Trophoblast cell (in vitro differentiated cells and primary cell): ENCODE results near the gene CRYGN.

Experiments
- DNase-seq, 2 donors: peaks; one replicate each; pipeline ENCODE4 v3.0.0-alpha.2; 2016
- H2AFZ ChIP-seq: 2 replicates; pipeline ENCODE4 v1.6.1; 2013; ENCODE audit warnings: low read length, moderate library complexity, mild to moderate bottlenecking; ENCODE audit not compliant: insufficient read depth, poor library complexity
- H2AK5ac ChIP-seq: 2 replicates; pipeline ENCODE4 v1.6.1; 2013; ENCODE audit warnings: mild to moderate bottlenecking, low read length
- H2BK120ac ChIP-seq: 2 replicates; pipeline ENCODE4 v1.6.1; 2013; ENCODE audit warnings: low read length, mild to moderate bottlenecking, moderate library complexity; ENCODE audit not compliant: insufficient read depth, poor library complexity
- H2BK12ac ChIP-seq: 2 replicates; pipeline ENCODE4 v1.6.1; 2013; ENCODE audit warnings: mild to moderate bottlenecking, low read length, moderate library complexity
- H2BK5ac ChIP-seq: 2 replicates; pipeline ENCODE4 v1.6.1; 2013; ENCODE audit warnings: low read length, low read depth, moderate library complexity, mild to moderate bottlenecking; ENCODE audit not compliant: poor library complexity
- H3K14ac ChIP-seq: 2 replicates; pipeline ENCODE4 v1.6.1; 2013; ENCODE audit warnings: mild to moderate bottlenecking, low read length
- H3K18ac ChIP-seq: 2 replicates; pipeline ENCODE4 v1.6.1; 2013; ENCODE audit warnings: mild to moderate bottlenecking, low read length
- H3K23ac ChIP-seq: 2 replicates; pipeline ENCODE4 v1.6.1; 2013; ENCODE audit warnings: low read length
- H3K27ac ChIP-seq: 2 replicates; pipeline ENCODE4 v1.5.1; 2013; ENCODE audit warnings: low read depth, mild to moderate bottlenecking, inconsistent platforms, low read length, moderate library complexity
- H3K27me3 ChIP-seq: 2 replicates; pipeline ENCODE4 v1.6.1; 2013; ENCODE audit warnings: inconsistent platforms, mild to moderate bottlenecking, low read length, moderate library complexity; ENCODE audit not compliant: insufficient read depth
- H3K36me3 ChIP-seq, 2 experiments: 1 replicate in 1 of 2; 2 replicates in 1 of 2; pipeline ENCODE4 v1.6.1; 2013; ENCODE audit warnings: low read length in 2 of 2, mild to moderate bottlenecking in 2 of 2, moderate library complexity in 1 of 2; ENCODE audit not compliant: insufficient read depth in 2 of 2, control insufficient read depth in 1 of 2
- H3K4ac ChIP-seq: 2 replicates; pipeline ENCODE4 v1.6.1; 2013; ENCODE audit warnings: low read depth, mild to moderate bottlenecking, low read length, moderate library complexity
- H3K4me1 ChIP-seq, 2 experiments: 1 replicate in 1 of 2; 2 replicates in 1 of 2; pipeline ENCODE4 v1.6.1; 2013; ENCODE audit warnings: low read length in 2 of 2, mild to moderate bottlenecking in 2 of 2, moderate library complexity in 1 of 2; ENCODE audit not compliant: insufficient read depth in 2 of 2, control insufficient read depth in 1 of 2
- H3K4me2 ChIP-seq: 2 replicates; pipeline ENCODE4 v1.6.1; 2013; ENCODE audit warnings: inconsistent platforms, mild to moderate bottlenecking, low read length, moderate library complexity
- H3K4me3 ChIP-seq: 2 replicates; pipeline ENCODE4 v1.5.1; 2013; ENCODE audit warnings: mild to moderate bottlenecking, low read depth, low read length, inconsistent platforms
- H3K79me1 ChIP-seq: one replicate; pipeline ENCODE4 v1.6.1; 2013; ENCODE audit warnings: low read length
- H3K79me2 ChIP-seq: 2 replicates; pipeline ENCODE4 v1.6.1; 2013; ENCODE audit warnings: low read length, mild to moderate bottlenecking; ENCODE audit not compliant: control insufficient read depth, insufficient read depth, poor library complexity
- H3K9ac ChIP-seq: 2 replicates; pipeline ENCODE4 v1.6.1; 2013; ENCODE audit warnings: mild to moderate bottlenecking, low read length
- H3K9me3 ChIP-seq: 2 replicates; pipeline ENCODE4 v1.6.1; 2013; ENCODE audit warnings: low read depth, mild to moderate bottlenecking, control low read depth, inconsistent platforms, low read length; ENCODE audit not compliant: insufficient read depth
- H4K12ac ChIP-seq: 2 replicates; pipeline ENCODE4 v1.6.1; 2013; ENCODE audit warnings: low read depth, mild to moderate bottlenecking, low read length, moderate library complexity
- H4K8ac ChIP-seq: 2 replicates; pipeline ENCODE4 v1.6.1; 2013; ENCODE audit warnings: low read depth, mild to moderate bottlenecking, low read length, moderate library complexity
- H4K91ac ChIP-seq: one replicate; pipeline ENCODE4 v1.6.1; 2013; ENCODE audit warnings: low read depth, mild to moderate bottlenecking, low read length, moderate library complexity
- WGBS: extraction: QIAGEN DNeasy Blood & Tissue Kit; methylation state at CpG from one replicate; pipeline ENCODE4 v1.1.7; 2013; ENCODE audit warnings: missing lambda C conversion rate; ENCODE audit not compliant: insufficient read length, insufficient coverage; ENCODE audit errors: extremely low coverage; 5-methylcytosine and 5-hydroxymethylcytosine counted together

The CRYGN gene

GRCh38 chr7:151415375-151416105 is 24.4 kb downstream of the CRYGN start:
- WGBS = no CpG with 5 or more reads among the region's 3 CpGs
- Histone ChIP-seq H3K4me3 (no peak overlapping the region), H3K4me1 (peaks cover 4 to 6% of the 10 kb centered on the region in 2 experiments)

GRCh38 chr7:151413241-151413640 is 26.7 kb downstream of the CRYGN start:
- H3K4ac ChIP-seq = no peak overlapping the region
- H3K14ac ChIP-seq = no peak overlapping the region
- no peak overlapping the region for H3K23ac ChIP-seq
- no peak overlapping the region for H4K91ac ChIP-seq
- H3K36me3 ChIP-seq = no peaks in the 10 kb centered on the region
- no peak overlapping the region for H4K12ac ChIP-seq
- no peak overlapping the region for H3K4me3 ChIP-seq
- no peak overlapping the region for H2AK5ac ChIP-seq
- H3K9me3 ChIP-seq = no peaks in the 10 kb centered on the region
- no peak overlapping the region for H3K9ac ChIP-seq
- no peak overlapping the region for H3K18ac ChIP-seq
- no peak overlapping the region for H3K4me2 ChIP-seq
- no peak overlapping the region for H2BK12ac ChIP-seq
- peaks cover 12 to 19% of the 10 kb centered on the region in 2 experiments for H3K4me1 ChIP-seq
- no CpG with 5 or more reads among the region's 4 CpGs for WGBS
- no peak for DNase-seq
- no peak overlapping the region for H2BK120ac ChIP-seq
- no peak overlapping the region for H4K8ac ChIP-seq
- no peak overlapping the region for H2AFZ ChIP-seq
- H3K79me2 ChIP-seq = peaks cover 12% of the 10 kb centered on the region
- no peak overlapping the region for H3K27ac ChIP-seq
- peaks cover 11% of the 10 kb centered on the region for H3K79me1 ChIP-seq
- H2BK5ac ChIP-seq = no peak overlapping the region
- H3K27me3 ChIP-seq = no peaks in the 10 kb centered on the region

More at GRCh38 chr7:151415375-151416105, 24.4 kb downstream of the CRYGN start:
- no peak overlapping the region for H3K14ac ChIP-seq
- H3K4ac ChIP-seq = no peak overlapping the region
- H2BK5ac ChIP-seq = no peak overlapping the region
- no peak overlapping the region for H4K91ac ChIP-seq
- H3K23ac ChIP-seq = no peak overlapping the region
- no peak overlapping the region for H4K8ac ChIP-seq
- H3K4me2 ChIP-seq = no peak overlapping the region
- peak; percentile 46 to 60 for DNase-seq
- peaks cover 0 to 2% of the 10 kb centered on the region in 2 experiments for H3K36me3 ChIP-seq
- no peaks in the 10 kb centered on the region for H3K79me1 ChIP-seq
- H3K9me3 ChIP-seq = peaks cover 5% of the 10 kb centered on the region
- H3K18ac ChIP-seq = no peak overlapping the region
- H4K12ac ChIP-seq = no peak overlapping the region
- H3K79me2 ChIP-seq = no peaks in the 10 kb centered on the region
- no peak overlapping the region for H2BK120ac ChIP-seq
- no peak overlapping the region for H2AK5ac ChIP-seq
- no peaks in the 10 kb centered on the region for H3K27me3 ChIP-seq
- H2BK12ac ChIP-seq = no peak overlapping the region
- no peak overlapping the region for H3K9ac ChIP-seq
- H2AFZ ChIP-seq = no peak overlapping the region
- no peak overlapping the region for H3K27ac ChIP-seq

- Histone ChIP-seq H2BK5ac (no peak overlapping the region), H3K9me3 (no peaks in the 10 kb centered on the region), H2AK5ac (no peak overlapping the region), H3K14ac (no peak overlapping the region), H4K91ac (no peak overlapping the region), H3K36me3 (no peaks in the 10 kb centered on the region), H3K27ac (no peak overlapping the region), H3K79me1 (peaks cover 11% of the 10 kb centered on the region), H3K4me2 (no peak overlapping the region), H3K4me1 (peaks cover 12 to 19% of the 10 kb centered on the region in 2 experiments), H2AFZ (no peak overlapping the region), H3K27me3 (no peaks in the 10 kb centered on the region), H3K4me3 (no peak overlapping the region), H3K9ac (no peak overlapping the region), H4K8ac (no peak overlapping the region), H3K79me2 (peaks cover 12% of the 10 kb centered on the region), H3K18ac (no peak overlapping the region), H3K23ac (no peak overlapping the region), H2BK12ac (no peak overlapping the region), H4K12ac (no peak overlapping the region), H3K4ac (no peak overlapping the region), H2BK120ac (no peak overlapping the region)
- DNase-seq = peak; percentile 46 to 50
- WGBS = no CpG with 5 or more reads among the region's 4 CpGs
Observed at GRCh38 chr7:151412318-151412717, 27.6 kb downstream of the CRYGN start.

- no peak overlapping the region for H2AFZ ChIP-seq
- no peak overlapping the region for H3K18ac ChIP-seq
- H3K4me3 ChIP-seq = no peak overlapping the region
- H2AK5ac ChIP-seq = no peak overlapping the region
- no peaks in the 10 kb centered on the region for H3K36me3 ChIP-seq
- H3K9ac ChIP-seq = no peak overlapping the region
- no peak overlapping the region for H4K91ac ChIP-seq
- H4K12ac ChIP-seq = no peak overlapping the region
- no peak for DNase-seq
- no peak overlapping the region for H3K14ac ChIP-seq
- H3K27ac ChIP-seq = no peak overlapping the region
- no peak overlapping the region for H2BK120ac ChIP-seq
- no peak overlapping the region for H3K4me2 ChIP-seq
- H3K79me2 ChIP-seq = peaks cover 12% of the 10 kb centered on the region
- peaks cover 12 to 19% of the 10 kb centered on the region in 2 experiments for H3K4me1 ChIP-seq
- WGBS = no CpG with 5 or more reads among the region's 6 CpGs
- no peak overlapping the region for H4K8ac ChIP-seq
- no peak overlapping the region for H2BK12ac ChIP-seq
- H3K79me1 ChIP-seq = peaks cover 11% of the 10 kb centered on the region
- no peak overlapping the region for H3K23ac ChIP-seq
- no peak overlapping the region for H2BK5ac ChIP-seq
- no peak overlapping the region for H3K4ac ChIP-seq
- no peaks in the 10 kb centered on the region for H3K9me3 ChIP-seq
- no peaks in the 10 kb centered on the region for H3K27me3 ChIP-seq
Observed at GRCh38 chr7:151411551-151411950, 28.4 kb downstream of the CRYGN start.
